T-helper 17 cell (primary cell): ENCODE results near the gene SMC2. TPM values are rescaled to one million over a fixed set of nuclear protein-coding genes. Genes with fewer than 3 reads are reported as not detected.

Source experiments
- ATAC-seq: fragments of 150-1000 bp; cut with Tn5 transposase; 2 replicates; pipeline ENCODE4 v1.10.0; 2021; ENCODE audit warnings: mild to moderate bottlenecking, moderate library complexity
- DNase-seq, 3 donors: peaks; one replicate each; pipeline versions ENCODE4 v3.0.0 to v3.0.0-alpha.2; 2020 to 2021
- H3K9me3 ChIP-seq: one replicate; pipeline ENCODE4 v1.7.0; 2013; ENCODE audit warnings: low read length, mild to moderate bottlenecking; ENCODE audit not compliant: control insufficient read depth, poor library complexity, severe bottlenecking
- H3K27ac Mint-ChIP-seq: one replicate; pipeline ENCODE4 v1.8.0; 2022; ENCODE audit warnings: mild to moderate bottlenecking, moderate library complexity, mixed read lengths
- H3K27me3 Mint-ChIP-seq: one replicate; pipeline ENCODE4 v1.8.0; 2022; ENCODE audit warnings: mixed read lengths
- H3K36me3 Mint-ChIP-seq: one replicate; pipeline ENCODE4 v1.8.0; 2022; ENCODE audit warnings: low read depth, mixed read lengths
- H3K4me1 Mint-ChIP-seq: one replicate; pipeline ENCODE4 v1.8.0; 2022; ENCODE audit warnings: mild to moderate bottlenecking, mixed read lengths
- H3K4me3 Mint-ChIP-seq: one replicate; pipeline ENCODE4 v1.8.0; 2022; ENCODE audit warnings: mild to moderate bottlenecking, moderate library complexity, mixed read lengths
- total RNA-seq, 4 donors: library from RNA in 2 of 4; stranded (reverse) in 2 of 4; gene quantifications; one replicate each; pipeline ENCODE4 v1.2.3 and lab custom pipeline; 2022 to 2026

Gene SMC2
- total RNA-seq, 2 donors from 2014 or later: 3.8 to 5.3 TPM

DNA sequence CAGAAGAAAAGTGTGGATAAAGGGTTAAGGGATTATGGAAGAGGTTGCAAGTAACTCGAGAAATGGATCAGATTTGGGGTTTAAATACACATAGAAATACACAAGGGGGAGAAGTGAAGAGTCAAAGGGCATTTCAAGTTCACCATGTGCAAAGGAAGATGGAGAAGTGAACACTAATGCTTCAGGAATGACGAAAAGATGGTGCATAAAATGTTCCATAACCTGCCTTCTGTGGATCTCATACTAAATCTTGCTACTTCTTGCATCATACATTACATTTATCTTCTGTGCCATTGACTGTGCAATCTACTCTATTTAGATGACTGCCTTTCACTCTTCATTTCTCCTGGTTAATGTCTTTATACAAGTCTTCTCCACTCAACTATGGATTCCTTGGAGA is 5.7 kb upstream of the SMC2 start:
- H3K4me3 Mint-ChIP-seq: no peak overlapping the region
- H3K9me3 ChIP-seq: no peaks in the 10 kb centered on the region
- peaks cover 14% of the 10 kb centered on the region for H3K4me1 Mint-ChIP-seq
- H3K27me3 Mint-ChIP-seq: peaks cover 7% of the 10 kb centered on the region
- no peak overlapping the region for H3K27ac Mint-ChIP-seq
- ATAC-seq (no peak), DNase-seq (no peak)
- H3K36me3 Mint-ChIP-seq: no peaks in the 10 kb centered on the region

DNA sequence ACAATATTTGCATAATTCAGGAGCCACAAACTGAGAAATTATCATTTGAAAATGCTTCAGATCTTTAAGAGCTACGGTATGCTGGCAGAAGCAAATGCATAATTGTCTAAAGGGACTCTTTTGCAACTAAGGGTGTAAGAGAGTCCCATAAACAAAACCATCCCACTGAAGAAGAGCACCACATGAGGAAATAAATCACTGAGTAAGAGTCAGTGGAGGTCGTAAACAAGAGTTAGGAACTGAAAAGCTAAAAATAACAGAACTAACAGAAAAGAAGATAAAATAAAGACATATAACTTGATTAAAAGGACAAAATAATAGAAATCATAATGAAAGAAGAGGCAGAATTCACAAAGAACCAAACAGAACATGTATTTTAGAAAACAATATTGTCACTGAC is 3.5 kb upstream of the SMC2 start:
- H3K27ac Mint-ChIP-seq: no peak overlapping the region
- peaks cover 27% of the 10 kb centered on the region for H3K4me1 Mint-ChIP-seq
- DNase-seq (no peak), ATAC-seq (no peak)
- peaks cover 7% of the 10 kb centered on the region for H3K27me3 Mint-ChIP-seq
- H3K36me3 Mint-ChIP-seq: no peaks in the 10 kb centered on the region
- no peaks in the 10 kb centered on the region for H3K9me3 ChIP-seq
- H3K4me3 Mint-ChIP-seq: no peak overlapping the region

DNA sequence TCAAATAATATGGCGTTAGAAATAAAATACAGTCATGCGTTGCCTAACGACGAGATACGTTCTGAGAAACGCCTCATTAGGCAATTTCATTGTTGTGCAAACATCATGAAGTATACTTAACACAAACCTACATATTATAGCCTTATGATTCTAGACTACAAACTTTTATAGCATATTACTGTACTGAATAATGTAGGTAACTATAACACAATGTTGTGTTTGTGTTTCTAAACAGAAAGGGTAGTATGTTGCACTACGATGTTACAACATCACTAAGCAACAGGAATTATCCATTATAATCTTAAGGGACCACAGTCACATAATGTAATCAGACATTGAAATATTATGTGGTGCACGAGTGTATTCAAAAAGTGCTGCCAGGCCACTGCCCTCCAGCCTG is 3.0 kb upstream of the SMC2 start:
- Mint-ChIP-seq H3K27ac (no peak overlapping the region), H3K4me3 (no peak overlapping the region), H3K4me1 (peaks cover 27% of the 10 kb centered on the region), H3K27me3 (peaks cover 7% of the 10 kb centered on the region), H3K36me3 (no peaks in the 10 kb centered on the region)
- no peak for ATAC-seq
- no peaks in the 10 kb centered on the region for H3K9me3 ChIP-seq
- DNase-seq: no peak

DNA sequence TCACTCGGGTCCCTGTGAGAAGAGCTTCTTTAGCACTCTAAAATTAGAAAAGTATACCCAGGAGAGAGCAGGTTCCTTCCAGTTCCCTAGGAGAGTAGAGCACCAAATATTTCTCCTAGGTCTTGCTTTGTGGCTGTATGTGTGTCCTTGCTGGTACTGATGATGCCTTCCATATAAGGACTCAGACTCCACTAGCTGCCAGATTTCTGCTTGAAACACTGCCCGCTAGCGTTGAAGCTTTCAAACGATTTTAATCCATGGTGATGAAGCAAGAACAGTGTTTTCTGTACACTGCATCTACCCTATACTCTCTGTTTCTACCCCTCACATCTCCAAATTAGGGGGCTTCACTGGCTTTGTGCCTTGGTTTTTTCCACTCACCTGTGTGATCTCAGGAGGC is 2.4 kb upstream of the SMC2 start:
- DNase-seq: no peak
- ATAC-seq: no peak
- no peak overlapping the region for H3K27ac Mint-ChIP-seq
- no peaks in the 10 kb centered on the region for H3K36me3 Mint-ChIP-seq
- H3K27me3 Mint-ChIP-seq: peaks cover 7% of the 10 kb centered on the region
- H3K9me3 ChIP-seq: no peaks in the 10 kb centered on the region
- no peak overlapping the region for H3K4me3 Mint-ChIP-seq
- peaks cover 31% of the 10 kb centered on the region for H3K4me1 Mint-ChIP-seq

DNA sequence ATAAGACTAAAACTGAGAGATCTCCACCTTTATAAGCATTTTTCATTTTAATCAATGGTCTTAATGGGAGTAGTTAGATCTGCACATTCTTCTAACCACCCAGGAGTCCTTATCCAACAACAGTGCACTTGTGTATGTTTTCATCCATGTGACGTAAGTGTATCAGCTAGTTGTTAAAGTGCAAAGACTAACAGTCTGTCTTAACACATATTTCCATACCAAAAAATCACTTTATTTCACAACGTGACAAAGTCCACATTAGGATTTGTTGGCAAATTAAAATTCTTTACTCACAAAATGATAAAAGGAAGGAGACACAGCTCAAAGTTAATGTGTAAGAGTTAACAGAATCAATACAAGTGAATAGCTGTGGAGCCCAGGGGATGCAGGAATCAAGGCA is 1.9 kb upstream of the SMC2 start:
- DNase-seq (no peak), ATAC-seq (no peak)
- H3K4me1 Mint-ChIP-seq: peaks cover 33% of the 10 kb centered on the region
- H3K36me3 Mint-ChIP-seq: no peaks in the 10 kb centered on the region
- no peak overlapping the region for H3K4me3 Mint-ChIP-seq
- H3K27ac Mint-ChIP-seq: no peak overlapping the region
- H3K27me3 Mint-ChIP-seq: peaks cover 3% of the 10 kb centered on the region
- H3K9me3 ChIP-seq: no peaks in the 10 kb centered on the region

DNA sequence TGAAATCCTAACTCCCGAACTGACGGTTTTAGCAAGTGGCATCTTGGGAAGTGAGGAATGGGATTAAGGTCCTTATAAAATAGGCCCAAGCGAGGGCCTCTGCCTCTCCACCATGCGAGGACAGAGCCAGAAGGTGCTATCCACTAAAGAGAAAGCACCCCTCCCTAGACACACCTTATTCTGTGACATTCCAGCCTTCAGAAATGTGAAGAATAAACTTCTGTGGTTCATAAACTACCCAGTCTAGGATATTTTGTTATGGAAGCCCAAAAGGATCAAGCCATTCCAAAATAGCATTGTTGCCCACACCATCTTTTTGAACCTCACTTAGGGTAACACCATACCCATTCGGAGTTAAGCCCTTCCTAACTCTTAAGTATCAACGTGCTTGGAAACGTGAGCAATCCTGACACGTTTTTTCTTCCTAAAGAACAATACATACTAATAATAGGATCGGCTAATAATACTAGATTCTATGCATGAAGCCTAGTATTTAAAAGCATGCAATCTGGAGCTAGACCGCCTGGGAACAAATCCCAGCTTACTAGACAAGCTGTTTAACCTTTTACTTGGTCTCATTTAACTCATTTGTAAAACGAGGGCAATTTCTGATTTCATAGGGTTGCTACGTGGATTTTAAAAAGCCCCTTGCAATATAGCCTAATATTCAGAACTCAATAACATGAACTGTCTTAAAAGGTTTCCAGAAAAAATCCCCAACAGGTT is 1.1 kb upstream of the SMC2 start:
- DNase-seq (no peak), ATAC-seq (no peak)
- H3K27ac Mint-ChIP-seq: peak overlapping the region; percentile 99
- peak overlapping the region; percentile 99 for H3K4me3 Mint-ChIP-seq
- H3K27me3 Mint-ChIP-seq: no peaks in the 10 kb centered on the region
- H3K36me3 Mint-ChIP-seq: no peaks in the 10 kb centered on the region
- no peaks in the 10 kb centered on the region for H3K9me3 ChIP-seq
- peaks cover 33% of the 10 kb centered on the region for H3K4me1 Mint-ChIP-seq

DNA sequence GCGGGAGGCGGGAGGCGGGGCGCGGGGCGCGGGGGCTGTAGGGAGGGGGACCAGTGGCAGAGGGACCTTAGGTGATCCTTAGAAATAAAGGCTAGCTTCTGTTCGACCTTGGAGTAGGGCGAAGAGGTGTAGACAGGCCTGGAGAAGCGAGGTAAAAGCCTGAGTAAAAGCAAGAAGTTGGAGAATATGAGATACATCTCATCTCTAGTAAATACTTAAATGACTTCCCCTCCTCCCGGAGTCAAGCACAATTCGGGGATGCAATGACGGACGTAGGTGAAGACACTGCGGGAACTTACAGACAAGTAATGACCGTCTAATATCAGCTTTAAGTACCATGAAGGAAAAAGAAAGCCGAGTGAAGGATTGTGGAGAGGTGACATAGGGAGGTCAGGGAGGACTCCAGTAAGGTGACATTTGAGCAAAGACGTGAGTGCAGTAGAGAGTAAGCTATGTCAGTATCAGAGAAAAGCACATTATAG is 466 bp downstream of the SMC2 start:
- H3K9me3 ChIP-seq: no peaks in the 10 kb centered on the region
- H3K27me3 Mint-ChIP-seq: no peaks in the 10 kb centered on the region
- H3K4me1 Mint-ChIP-seq: peaks cover 33% of the 10 kb centered on the region
- peak overlapping the region; percentile 99 for H3K4me3 Mint-ChIP-seq
- H3K36me3 Mint-ChIP-seq: no peaks in the 10 kb centered on the region
- no peak for DNase-seq
- ATAC-seq: no peak
- peak overlapping the region; percentile 99 for H3K27ac Mint-ChIP-seq

DNA sequence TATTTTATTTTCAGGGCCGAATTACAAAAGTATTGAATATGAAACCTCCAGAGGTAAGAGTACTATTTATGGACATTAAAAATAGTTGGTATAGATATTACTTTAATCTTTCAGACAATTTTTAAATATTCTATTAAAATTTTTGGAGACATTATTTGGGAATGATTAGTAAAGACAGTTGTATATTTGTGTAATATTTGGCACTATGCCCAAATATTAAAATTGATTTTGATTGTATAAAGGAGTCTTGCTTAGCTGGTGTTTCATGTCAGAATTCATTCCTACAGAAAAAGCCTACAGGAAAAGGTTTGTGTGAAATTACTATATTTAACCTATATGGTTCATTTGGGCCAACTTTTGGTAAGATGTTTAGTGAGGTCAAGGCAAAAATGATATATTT is 5.5 kb downstream of the SMC2 start:
- H3K27me3 Mint-ChIP-seq: no peaks in the 10 kb centered on the region
- DNase-seq: no peak
- peaks cover 16% of the 10 kb centered on the region for H3K36me3 Mint-ChIP-seq
- ATAC-seq: no peak
- H3K27ac Mint-ChIP-seq: no peak overlapping the region
- H3K4me1 Mint-ChIP-seq: peaks cover 13% of the 10 kb centered on the region
- no peaks in the 10 kb centered on the region for H3K9me3 ChIP-seq
- no peak overlapping the region for H3K4me3 Mint-ChIP-seq

DNA sequence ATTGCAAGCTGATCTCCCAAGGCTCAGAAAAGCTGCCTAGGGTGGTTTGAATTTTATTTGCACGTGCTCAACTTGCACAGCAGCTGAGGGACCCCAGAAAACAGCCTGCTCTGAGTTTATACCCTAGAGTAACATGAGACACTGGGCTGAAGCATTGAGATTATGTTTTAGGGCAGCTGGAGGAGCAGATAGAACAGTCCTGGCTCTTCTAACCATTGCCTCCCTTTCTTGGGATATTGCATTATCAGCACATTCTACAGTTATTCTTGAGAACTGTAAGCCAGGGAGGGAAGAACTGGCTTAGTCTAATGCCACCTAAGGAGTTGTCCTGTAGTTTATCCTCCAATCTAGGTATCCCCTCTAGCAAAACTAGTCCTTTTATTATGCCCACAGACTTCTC is 10.3 kb downstream of the SMC2 start:
- H3K9me3 ChIP-seq: no peaks in the 10 kb centered on the region
- H3K27ac Mint-ChIP-seq: no peak overlapping the region
- ATAC-seq: no peak
- no peak for DNase-seq
- no peaks in the 10 kb centered on the region for H3K27me3 Mint-ChIP-seq
- peaks cover 24% of the 10 kb centered on the region for H3K36me3 Mint-ChIP-seq
- H3K4me1 Mint-ChIP-seq: peaks cover 2% of the 10 kb centered on the region
- no peak overlapping the region for H3K4me3 Mint-ChIP-seq

DNA sequence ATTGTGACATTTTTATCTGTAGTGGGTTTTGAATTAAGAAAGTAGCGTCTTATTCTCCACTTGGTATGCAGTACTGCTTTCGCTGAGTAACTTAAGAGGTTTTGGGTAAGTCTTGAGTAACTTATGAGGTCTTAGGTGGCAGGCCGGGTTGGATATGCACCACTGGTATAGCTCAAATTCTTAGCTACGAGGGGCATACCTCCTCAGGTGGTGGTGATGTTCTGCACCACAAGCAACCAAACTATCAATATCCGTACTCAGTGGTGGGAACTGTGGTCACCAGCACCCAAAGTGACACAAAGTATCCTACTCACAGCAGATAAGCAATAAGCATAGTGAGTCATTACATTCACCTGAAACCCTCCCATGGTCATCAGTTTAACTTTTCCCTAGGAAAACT is 13.7 kb downstream of the SMC2 start:
- H3K36me3 Mint-ChIP-seq: peaks cover 18% of the 10 kb centered on the region
- DNase-seq: no peak
- peaks cover 2% of the 10 kb centered on the region for H3K4me1 Mint-ChIP-seq
- H3K9me3 ChIP-seq: no peaks in the 10 kb centered on the region
- no peak for ATAC-seq
- no peaks in the 10 kb centered on the region for H3K27me3 Mint-ChIP-seq
- no peak overlapping the region for H3K4me3 Mint-ChIP-seq
- no peak overlapping the region for H3K27ac Mint-ChIP-seq

DNA sequence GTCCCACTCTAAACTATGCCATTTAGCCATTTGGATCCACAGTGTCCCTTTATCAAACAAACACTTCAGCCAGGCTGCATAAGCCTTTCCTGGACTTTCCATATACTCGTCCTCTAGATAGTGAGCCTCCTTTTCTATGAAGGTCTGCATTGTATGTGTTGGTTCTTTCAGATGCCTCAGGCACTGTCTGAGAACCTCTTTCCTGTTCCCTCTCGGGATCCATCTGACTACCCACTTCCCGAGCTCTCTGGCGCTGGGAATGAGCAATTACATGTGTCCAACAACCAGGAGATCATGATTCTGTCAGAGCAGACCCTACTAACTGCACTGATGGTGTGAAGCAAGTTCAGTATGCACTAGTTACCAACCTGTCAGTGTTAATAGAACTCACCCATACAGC is 14.2 kb downstream of the SMC2 start:
- DNase-seq: no peak

DNA sequence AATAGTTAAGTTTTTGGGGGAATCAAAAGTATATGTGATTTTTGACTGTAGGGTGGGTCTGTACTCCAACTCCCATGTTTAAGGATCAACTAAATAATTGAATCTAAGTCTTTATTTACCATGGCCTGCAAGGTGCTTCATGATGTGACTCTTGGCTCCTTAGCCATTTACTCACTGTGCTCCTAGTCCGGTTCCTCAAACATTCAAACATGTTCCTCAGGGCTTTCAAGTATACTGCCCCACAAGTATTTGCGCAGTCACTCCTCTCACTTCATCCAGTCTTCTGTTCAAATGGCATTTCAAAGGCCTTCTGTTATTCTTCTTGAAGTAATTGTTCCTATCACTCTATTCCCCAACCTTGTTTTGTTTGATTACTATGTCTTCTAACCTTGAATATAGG is 16.4 kb downstream of the SMC2 start:
- Mint-ChIP-seq H3K4me1 (no peaks in the 10 kb centered on the region), H3K27me3 (no peaks in the 10 kb centered on the region), H3K36me3 (peaks cover 9% of the 10 kb centered on the region), H3K27ac (no peak overlapping the region), H3K4me3 (no peak overlapping the region)
- no peaks in the 10 kb centered on the region for H3K9me3 ChIP-seq
- ATAC-seq (no peak), DNase-seq (no peak)

More for the DNA sequence above, 14.2 kb downstream of the SMC2 start:
- no peak for ATAC-seq
- Mint-ChIP-seq H3K36me3 (peaks cover 14% of the 10 kb centered on the region), H3K27ac (no peak overlapping the region), H3K4me1 (peaks cover 2% of the 10 kb centered on the region), H3K27me3 (no peaks in the 10 kb centered on the region), H3K4me3 (no peak overlapping the region)
- no peaks in the 10 kb centered on the region for H3K9me3 ChIP-seq

DNA sequence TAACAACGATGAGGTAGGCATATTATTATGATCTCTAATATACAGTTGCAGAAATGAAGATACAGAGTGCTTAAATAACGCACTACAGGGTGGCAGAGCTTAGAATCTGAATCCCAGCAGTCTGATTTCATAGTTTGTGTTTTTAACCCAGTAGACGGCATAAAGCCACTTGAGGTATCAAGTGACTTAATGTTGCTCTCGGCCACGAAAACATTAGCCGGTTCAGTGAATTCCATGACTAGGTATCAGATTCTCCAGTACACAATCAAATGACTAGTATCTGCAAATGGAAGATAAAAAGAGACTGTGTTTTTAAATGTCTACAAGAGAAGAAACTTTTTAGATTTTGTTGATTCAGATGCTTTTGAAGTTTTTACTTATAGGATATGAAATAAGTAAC is 24.8 kb downstream of the SMC2 start:
- H3K4me3 Mint-ChIP-seq: no peak overlapping the region
- peaks cover 9% of the 10 kb centered on the region for H3K36me3 Mint-ChIP-seq
- no peaks in the 10 kb centered on the region for H3K27me3 Mint-ChIP-seq
- DNase-seq (no peak), ATAC-seq (no peak)
- no peaks in the 10 kb centered on the region for H3K9me3 ChIP-seq
- no peak overlapping the region for H3K27ac Mint-ChIP-seq
- H3K4me1 Mint-ChIP-seq: no peaks in the 10 kb centered on the region

DNA sequence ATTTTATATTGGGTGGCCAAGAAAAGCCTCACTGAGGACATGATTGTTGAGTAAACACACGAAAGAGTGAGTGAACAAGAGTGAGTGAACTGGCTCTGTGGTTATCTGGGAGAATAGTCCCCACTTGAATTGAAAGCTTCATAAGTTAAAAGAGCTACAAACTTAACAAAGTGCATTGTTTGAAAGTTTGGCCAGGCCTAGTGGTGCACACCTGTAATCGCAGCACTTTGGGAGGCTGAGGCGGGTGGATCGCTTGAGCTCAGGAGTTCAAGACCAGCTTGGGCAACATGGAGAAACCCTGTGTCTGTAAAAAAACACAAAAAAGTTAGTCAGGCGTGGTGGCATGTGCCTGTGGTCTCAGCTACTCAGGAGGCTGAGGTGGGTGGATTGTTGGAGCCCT is 26.9 kb downstream of the SMC2 start:
- ATAC-seq (no peak), DNase-seq (no peak)
- H3K4me3 Mint-ChIP-seq: no peak overlapping the region
- H3K27me3 Mint-ChIP-seq: no peaks in the 10 kb centered on the region
- no peaks in the 10 kb centered on the region for H3K4me1 Mint-ChIP-seq
- no peaks in the 10 kb centered on the region for H3K9me3 ChIP-seq
- no peak overlapping the region for H3K27ac Mint-ChIP-seq
- peaks cover 11% of the 10 kb centered on the region for H3K36me3 Mint-ChIP-seq
